Germinal center (tissue), 1 donor: Measurements from ENCODE around the gene PBX3.

Experiments used
- DNase-seq: peaks from one replicate; pipeline ENCODE4 v3.0.0; 2012; ENCODE audit warnings: mixed read lengths, low spot score

The PBX3 gene

DNA sequence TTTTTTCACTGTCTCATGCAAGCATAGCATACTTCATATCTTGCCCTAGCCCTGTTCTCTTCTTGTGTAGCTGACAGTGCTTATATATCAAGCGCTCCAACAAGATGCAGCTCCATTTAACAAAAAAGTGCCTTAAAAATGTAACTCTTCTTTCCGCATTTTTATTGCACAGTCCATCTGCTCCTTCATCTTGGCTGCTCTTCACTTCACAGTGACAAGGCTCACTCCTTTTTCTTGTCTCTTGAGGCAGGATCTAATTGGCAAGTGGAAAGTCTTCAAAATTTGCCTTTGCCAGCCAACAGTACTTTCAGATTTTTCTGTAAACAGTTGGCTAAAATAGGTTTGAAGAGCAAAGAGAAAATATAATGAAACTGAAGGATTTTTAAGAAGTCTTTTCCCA lies 161.8 kb downstream of the PBX3 start:
- no peak for DNase-seq

DNA sequence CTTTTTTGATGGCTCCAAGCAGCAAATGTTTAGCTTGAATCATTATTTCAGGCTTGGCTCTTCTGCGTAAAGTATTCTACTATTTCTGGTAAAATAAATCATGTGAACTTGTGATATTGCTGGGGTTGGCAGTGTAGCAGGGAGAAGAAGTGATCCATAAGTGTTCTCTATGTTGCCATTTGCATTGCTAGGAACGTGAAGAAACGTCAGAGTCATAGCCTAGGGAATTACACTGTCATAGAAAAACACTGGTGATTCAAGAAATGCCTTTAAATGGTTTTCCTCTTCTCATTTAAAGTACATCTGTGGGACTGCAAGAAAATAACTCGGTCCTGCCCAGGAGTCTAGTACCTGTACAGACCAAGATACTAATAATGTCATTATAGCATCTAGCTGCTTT lies 162.3 kb downstream of the PBX3 start:
- no peak for DNase-seq

DNA sequence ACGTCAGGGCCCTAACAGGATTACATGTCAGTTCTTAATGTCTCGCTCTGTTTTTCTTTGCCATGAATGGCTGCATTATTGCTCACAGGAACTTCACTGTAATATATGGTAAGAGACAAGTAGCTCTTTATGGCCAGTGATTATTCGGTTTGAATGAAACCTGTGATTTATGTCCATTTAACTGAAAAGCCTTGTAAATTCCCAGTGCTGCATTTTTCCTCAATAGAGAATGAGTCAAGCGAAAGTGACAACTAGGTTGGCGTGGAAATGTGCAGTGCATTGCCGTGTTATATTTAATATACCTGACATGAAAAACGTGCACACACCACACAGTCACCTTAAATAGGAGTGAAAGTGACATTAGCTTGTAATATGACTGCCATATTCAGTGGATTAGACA lies 163.1 kb downstream of the PBX3 start:
- DNase-seq = no peak

DNA sequence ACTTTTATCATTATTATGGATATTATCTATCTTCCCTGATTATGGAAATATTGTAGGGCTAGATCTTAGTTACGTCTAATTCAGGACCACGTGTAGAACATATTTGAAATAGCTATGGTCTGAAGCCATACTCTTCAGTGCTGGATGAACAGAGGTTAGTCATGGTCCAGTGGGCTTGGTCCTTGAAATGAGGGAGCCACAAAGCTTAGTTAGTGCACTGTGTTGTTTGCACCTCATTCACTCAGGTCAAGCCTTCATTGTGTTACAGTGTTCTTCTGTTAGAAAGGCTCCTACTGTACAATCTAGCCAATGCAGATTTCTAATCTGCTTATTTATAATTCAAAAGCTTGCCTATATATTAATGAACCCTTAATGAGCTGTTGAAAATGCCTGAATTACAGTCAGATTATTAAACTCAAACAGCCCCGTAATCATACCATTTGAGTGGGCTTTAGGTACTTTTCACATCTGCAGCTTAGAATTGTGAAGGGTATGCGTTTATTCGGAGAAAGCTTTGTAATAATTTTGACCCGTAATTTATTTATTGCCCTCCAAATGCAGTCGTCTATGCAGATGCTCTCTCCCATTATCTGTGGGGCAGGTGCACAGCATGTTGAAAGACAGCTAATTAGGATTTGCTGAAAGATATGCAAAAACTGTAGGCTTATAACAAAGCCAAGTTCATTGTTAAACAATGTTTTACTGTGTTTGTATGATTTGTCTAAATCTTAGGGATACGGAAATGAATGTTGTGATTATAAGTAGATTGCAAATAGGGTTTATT lies 164.9 kb downstream of the PBX3 start:
- DNase-seq = no peak

DNA sequence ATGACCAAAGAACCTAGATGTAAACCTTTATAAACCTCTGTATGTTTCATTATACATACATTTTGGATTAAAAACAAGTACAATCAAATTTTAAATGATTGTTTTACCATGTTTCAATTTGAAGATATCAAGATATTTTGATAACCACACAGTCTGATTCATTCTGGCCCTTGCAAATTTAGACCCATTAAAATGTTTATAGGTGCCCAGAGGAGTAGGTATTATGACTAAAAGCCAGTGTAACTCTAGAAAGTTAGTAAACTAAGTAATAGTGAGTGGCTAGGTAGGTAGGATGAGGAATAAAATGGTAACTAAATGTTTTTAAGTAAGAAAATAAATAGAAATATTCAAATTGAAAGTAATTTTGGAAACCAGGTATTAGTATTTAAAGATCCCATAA lies 165.5 kb downstream of the PBX3 start:
- no peak for DNase-seq

DNA sequence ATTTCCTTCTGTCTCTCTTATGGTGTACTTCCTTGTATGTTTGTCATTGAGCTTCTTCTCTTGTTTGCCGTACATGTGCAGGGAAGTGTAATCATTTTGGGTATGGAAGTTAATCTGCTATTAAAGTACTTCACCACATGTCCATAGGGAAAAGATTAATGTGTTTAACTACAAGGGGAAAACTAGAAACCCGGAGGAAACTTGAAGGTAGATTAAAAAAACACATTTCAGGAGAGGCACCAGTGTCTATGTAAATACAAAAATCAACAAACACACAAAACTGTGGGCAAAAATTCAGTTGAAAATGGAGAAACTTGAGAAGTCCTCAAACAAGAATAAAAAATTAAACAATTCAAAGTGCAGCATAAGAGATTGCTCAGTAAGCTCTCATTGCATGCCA lies 166.4 kb downstream of the PBX3 start:
- DNase-seq = no peak

DNA sequence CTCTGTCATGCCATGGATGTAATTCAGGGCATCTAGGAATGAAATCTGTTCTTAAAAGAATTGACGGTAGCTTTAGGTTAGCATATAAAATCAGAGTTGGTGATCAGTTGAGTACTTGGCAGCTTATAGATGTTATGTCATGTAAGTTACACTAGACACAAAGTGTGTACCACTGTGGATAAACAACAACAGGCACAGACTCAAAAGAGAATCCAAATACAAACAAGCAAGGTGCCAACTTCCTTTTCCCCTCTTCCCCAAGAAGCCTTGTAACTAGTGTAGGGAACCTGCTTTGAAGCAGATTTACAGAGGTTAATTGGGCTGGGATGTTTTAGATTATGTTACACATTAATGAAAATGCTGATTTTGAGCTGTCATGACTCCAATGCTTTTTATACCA lies 167.2 kb downstream of the PBX3 start:
- DNase-seq = no peak

DNA sequence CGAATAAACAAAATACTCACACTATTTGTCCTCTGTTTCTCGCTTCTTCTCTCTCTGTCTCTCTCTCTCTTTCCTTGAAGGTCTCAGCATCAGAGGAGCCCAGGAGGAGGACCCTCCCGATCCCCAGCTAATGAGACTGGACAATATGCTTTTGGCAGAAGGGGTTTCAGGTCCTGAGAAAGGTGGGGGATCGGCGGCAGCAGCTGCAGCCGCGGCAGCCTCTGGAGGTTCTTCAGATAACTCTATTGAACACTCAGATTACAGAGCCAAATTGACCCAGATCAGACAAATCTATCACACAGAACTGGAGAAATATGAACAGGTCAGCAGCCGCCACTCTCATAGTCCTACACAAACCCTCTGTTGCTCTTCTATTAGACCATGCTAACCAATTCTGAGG lies 168.4 kb downstream of the PBX3 start:
- no peak for DNase-seq

DNA sequence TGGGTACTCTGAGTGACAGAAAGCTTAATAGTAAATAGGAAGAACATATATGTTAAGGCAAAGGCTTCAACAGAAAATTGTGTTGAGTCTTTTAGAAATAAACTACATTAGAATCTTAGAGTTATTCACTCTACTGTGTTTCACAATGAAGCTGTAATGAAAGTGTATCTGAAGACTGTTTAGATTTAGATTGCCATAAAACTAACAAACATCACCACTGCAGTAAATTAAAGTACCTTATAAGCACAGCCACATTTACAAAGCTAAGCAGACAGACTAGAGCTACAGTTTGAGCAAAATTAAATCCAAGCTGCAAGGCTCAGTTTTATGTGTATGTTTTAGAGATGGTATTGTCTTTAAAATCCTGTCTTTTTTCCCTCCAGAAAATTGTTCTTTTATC lies 172.4 kb downstream of the PBX3 start:
- DNase-seq = no peak

DNA sequence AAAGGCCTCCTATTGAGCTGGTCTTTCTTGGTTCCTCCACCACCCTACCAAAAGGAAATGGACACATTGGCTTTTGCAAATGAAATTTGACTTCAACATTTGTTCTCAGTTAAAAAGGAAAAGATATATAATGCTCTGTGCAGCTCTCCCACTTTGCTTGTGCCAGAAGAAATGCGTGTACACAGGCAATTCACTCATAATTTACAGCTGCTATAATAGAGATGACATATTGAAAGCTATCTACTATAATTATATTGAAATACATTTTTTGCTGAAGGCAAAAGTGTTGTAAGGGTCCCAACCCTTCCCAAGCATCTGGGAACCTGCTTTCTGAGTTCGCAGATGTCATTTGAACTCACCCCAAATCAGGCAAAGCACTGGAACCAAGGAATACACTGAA lies 173.2 kb downstream of the PBX3 start:
- no peak for DNase-seq

DNA sequence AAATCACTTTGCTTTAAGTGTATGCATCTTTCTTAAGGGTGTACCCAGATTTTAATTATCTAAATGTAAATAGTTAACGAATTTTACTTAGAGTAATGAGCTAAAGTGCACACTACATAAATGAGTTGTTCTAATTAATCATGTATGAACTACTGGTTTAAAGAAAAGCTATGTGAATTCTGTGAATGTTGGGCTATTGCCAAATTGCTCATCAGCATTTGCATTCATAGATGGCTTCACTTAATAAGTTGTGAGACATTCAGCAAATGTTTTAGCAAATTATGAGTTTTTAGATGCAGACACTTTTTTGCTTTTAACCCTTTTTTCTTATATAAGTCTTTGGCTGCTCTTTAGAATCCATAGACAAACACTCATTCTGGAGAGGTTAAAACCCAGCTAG lies 175.7 kb downstream of the PBX3 start:
- DNase-seq = no peak

DNA sequence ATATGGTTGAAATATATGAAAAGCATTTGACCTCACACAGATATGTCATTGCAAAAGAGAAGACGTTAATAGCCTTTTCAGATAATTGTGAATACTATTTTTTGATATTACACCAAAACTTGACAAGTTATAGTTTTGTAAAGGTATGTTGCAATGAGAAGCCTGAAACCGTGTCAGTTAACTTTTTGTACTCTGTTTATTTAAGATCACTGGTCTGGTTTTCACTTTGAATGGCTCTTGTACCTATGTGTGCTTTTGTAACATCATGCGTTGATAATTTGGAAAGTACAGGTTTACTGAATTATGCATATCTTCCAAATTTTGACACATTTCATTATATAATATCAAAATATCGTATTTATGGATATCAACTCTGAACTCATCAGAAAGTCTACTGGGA lies 177.2 kb downstream of the PBX3 start:
- DNase-seq = no peak

DNA sequence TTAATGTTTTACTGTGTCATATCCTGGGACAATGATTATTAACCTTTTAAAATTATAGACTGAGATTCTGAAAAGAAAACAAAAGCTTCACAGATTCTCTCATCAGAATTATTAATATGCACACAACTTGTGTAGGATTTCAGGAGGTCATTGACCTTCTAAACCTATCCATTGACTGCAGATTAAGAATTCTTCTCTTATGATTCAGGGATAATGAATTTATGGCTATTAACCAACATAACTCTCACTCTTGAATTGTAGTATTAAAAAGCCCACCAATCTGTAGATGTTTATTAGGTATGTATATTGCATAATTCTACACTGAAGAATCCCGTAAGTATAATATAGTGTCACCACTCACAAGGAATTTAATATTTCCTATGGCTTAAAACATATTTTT lies 179.8 kb downstream of the PBX3 start:
- no peak for DNase-seq

DNA sequence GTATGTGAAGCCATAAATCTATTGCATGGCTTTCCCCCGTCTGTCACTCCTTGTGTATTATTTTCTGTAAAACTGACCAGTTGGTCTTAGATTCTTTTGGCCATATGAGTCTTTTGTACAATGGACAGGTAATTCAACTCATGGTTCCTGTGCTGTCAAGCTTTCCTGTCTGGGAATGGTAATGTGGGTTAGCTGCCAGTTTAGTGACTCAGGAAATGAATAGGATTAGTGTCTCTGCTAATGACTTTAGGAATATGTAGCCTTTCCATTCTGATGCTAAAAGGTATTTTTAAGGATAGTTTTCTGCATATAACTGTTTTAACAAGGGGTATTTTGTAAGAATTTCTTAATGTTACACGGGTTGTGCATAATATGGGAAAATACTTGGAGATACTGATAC lies 182.7 kb downstream of the PBX3 start:
- no peak for DNase-seq

DNA sequence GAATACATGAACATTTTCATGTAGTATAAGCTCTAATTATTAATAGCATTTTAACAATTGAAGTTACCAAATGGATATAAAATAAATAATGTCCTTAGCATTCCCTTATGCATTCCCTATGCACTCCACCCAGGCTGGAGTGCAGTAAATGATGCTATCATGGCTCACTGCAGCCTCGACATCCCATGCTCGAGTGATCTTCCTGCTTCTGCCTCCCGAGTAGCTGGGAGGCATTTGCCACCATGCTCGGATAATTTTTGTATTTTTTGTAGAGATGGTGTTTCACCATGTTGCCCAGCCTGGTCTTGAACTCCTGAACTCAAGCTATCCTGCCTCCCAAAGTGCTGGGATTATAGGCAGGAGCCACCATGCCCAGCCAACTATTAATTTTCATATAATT lies 184.0 kb downstream of the PBX3 start:
- no peak for DNase-seq

DNA sequence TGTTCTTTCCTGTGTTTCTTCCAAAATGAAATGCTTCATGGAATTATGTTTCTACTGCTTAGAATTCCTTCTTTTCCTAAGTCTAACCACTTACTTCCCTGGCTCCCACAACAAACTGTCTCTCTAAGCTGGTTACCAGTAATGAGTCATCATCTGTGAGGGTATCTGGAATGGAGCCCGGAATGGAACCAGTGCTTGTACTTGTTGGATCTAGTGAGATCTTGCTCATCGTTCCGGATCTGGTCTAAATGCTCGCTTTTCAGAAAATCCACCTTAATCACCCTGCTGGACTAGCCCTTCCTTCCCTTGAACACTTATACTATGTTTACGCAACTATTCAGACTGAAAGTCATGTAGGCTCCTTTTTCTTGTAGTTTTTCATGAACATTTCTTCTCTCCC lies 184.8 kb downstream of the PBX3 start:
- DNase-seq = no peak

DNA sequence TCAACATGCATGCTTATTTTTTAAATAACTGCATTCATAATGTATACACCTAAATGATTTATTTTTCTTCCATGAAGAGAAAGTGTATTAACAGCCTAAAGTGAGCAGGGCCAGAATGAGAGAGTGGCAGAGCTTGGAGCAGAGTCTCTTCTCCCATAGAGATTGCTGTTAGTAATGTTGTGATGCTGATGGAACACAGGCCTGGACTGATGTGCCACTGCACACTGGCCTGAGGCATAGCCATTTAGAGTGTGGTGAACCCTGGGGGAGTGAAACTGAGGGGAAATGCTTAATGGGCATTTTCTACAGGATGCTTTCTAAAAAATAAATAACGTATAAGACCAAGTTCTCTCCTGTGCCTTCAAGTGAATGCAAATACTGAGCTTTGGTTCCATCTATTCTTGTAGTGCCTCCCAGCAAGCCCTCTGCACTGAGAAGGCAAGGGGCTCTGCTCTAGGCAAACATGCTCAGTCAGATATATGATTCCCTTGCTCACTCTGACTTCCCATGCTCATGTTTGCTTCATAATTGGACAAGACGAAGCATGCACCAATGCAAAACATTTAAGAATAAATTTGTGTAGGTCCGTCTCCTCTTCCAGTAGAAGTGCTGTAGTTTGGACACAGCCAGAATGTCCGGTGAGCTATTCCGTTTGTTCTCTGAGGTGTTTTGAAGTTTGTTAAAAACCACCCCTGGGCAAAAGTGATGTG lies 185.7 kb downstream of the PBX3 start:
- no peak for DNase-seq

DNA sequence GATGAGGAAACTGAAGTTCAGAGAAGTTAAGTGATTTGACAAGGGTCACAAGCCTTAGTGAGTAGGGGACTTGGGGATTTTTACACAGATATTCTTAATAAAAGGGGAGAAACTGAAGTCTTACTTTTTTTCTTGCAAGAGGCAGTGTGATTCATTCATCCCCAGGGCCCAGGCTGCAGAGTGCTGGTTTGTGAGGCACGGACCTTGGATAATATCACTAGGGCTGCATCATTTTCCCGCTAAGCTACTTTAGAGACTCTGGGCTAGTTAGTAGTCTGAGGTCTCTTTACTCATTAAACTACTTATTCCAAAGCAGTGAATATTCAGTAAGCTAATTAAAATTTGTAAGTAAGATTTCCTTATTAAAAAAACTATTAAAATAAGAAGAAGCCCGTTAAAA lies 195.0 kb downstream of the PBX3 start:
- DNase-seq = no peak

DNA sequence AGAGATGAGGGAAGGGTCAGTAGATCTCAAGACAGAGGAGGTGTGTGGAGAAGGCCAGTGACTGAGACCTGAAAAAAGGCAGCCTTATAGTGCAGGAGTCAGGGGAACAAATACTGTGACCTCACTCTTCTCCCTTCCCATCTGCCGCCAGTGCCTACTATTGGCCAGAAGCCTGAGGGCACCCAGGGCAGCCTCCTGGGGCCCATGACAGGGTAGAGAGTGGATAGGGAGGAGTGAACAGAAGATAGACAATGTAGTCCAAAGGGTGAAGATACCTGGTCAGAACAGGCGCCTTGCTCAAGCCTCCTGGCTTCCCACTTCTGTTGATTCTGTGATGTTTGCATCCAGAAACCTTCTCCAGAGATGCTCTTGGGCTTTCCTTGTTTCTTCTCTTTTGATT lies 196.7 kb downstream of the PBX3 start:
- no peak for DNase-seq

DNA sequence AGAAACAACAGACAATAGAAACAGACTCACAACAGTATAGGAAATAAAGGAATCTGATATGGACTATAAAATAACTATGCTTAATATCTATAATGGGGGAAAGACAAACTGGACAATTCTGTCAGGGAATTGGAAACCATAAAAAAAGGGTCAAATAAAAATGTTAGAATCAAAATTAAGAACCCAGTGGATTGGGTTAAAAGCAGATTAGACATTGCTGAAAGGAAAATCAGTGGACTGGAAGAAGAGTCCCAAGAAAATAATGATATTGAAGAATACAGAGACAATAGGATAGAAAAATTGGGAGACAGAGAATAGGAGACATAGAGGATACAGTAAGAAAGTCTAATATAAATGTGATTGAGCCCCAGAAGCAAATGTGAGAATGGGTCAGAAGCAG lies 199.2 kb downstream of the PBX3 start:
- DNase-seq = no peak

DNA sequence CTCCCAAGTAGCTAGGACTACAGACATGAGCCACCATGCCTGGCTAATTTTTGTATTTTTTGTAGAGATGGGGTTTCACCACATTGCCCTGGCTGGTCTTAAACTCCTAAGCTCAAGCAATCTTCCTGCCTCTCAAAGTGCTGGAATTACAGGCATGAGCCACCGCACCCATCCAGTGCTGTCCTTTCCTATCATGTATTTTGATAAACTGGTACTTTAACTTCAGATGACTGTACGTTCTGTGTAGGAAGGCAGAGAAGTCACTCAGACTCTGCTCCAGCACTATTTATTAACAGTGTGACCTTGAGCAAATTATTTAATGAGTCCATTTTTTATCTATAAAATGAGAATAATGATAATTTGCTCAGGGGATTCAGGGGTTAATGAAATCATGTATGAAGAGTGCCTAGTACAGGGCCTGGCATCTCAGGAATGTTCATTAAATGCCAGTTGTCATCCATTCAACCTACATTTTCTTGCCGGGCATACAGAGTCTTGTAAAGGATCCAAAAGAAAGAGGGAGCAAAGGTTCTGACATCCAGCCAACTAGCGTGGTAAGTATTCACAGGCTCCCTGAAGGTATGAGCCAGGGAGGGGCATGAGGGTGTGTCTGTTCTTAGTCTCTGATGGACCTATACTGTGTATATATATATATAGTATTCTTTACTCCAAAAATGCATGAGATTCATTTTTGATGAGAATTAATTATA lies 201.9 kb downstream of the PBX3 start:
- DNase-seq = no peak

DNA sequence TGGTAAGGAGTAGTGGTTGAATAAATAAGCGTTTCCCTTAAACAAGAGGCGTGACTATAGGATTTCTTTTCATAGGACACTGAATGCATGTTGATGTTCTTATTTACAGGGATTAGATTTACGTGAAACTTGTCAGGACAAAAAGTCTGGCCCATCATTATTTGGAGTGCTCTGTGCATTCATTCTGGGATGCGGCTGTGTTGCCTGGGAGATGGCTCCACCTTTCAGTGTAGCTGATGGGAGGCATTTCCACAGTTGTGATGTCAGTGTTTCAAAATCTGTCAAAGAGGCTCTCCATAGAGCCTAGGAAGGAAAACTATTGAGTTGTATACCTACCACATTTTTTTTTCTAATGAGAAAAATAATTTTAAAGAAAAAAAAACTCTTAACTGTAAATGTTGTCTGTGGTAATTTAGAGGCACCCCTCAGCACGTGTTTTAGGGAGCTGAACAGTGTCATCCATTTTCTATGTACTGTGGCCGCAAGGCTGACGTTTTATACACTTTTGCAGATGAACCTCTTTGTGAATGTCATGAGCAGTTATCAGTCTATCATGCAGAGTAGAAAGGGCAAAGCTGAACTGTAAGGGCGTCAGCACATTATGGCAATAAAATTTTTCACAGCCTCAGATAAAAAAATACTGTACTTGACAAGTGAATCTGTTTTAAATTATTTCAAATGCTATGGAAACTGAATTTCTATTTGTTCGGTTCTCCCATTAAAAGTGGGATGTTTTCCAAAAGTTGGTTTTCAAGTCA lies 202.7 kb downstream of the PBX3 start:
- no peak for DNase-seq
